OCI-LY1 (cell line): ENCODE measurements around the gene CDYL2.

Experiments used
- H2AFZ ChIP-seq: fragments of 200-600 bp; sonication (generic), shearing (Covaris generic); 2 replicates; pipeline ENCODE4 v1.6.0; 2014; ENCODE audit warnings: antibody characterized with exemption, mild to moderate bottlenecking, low read length
- H3F3A ChIP-seq: fragments of 200-600 bp; sonication (generic), shearing (Covaris generic); 2 replicates; pipeline ENCODE4 v1.6.0; 2014; ENCODE audit warnings: mild to moderate bottlenecking, antibody characterized with exemption, low read length, moderate library complexity; ENCODE audit not compliant: insufficient read depth
- H3K27ac ChIP-seq: fragments of 200-600 bp; sonication (generic); 2 replicates; pipeline ENCODE4 v1.5.1; 2014; ENCODE audit warnings: low read length, mixed run types, mild to moderate bottlenecking, low read depth; ENCODE audit not compliant: poor library complexity, severe bottlenecking
- H3K27me3 ChIP-seq: fragments of 200-600 bp; sonication (generic); 2 replicates; pipeline ENCODE4 v1.6.0; 2014; ENCODE audit warnings: antibody characterized with exemption, mild to moderate bottlenecking, low read length, moderate library complexity; ENCODE audit not compliant: insufficient read depth
- H3K36me3 ChIP-seq: fragments of 200-600 bp; sonication (generic); 2 replicates; pipeline ENCODE4 v1.6.1; 2014; ENCODE audit warnings: mild to moderate bottlenecking, antibody characterized with exemption, low read length, moderate library complexity, mixed read lengths; ENCODE audit not compliant: insufficient read depth
- H3K4me1 ChIP-seq: fragments of 200-600 bp; sonication (generic); 2 replicates; pipeline ENCODE4 v1.5.1; 2014; ENCODE audit warnings: mild to moderate bottlenecking, low read length, moderate library complexity; ENCODE audit not compliant: insufficient read depth, severe bottlenecking
- H3K4me2 ChIP-seq: fragments of 200-600 bp; sonication (generic), shearing (Covaris generic); 2 replicates; pipeline ENCODE4 v1.6.1; 2014; ENCODE audit warnings: low read length
- H3K4me3 ChIP-seq: fragments of 200-600 bp; sonication (generic); 2 replicates; pipeline ENCODE4 v1.5.1; 2014; ENCODE audit warnings: low read length, low read depth, mild to moderate bottlenecking, mixed read lengths; ENCODE audit not compliant: poor library complexity, severe bottlenecking
- H3K79me2 ChIP-seq: fragments of 200-600 bp; shearing (Covaris generic); 2 replicates; pipeline ENCODE4 v1.6.1; 2016; ENCODE audit warnings: mixed run types, low read length, mixed read lengths; ENCODE audit not compliant: insufficient read depth
- H3K9ac ChIP-seq: fragments of 200-600 bp; sonication (generic), shearing (Covaris generic); 2 replicates; pipeline ENCODE4 v1.6.1; 2014; ENCODE audit warnings: mild to moderate bottlenecking, low read length, mixed read lengths
- H3K9me2 ChIP-seq: fragments of 200-600 bp; sonication (generic), shearing (Covaris generic); 2 replicates; pipeline ENCODE4 v1.6.1; 2014; ENCODE audit warnings: low read depth, mild to moderate bottlenecking, low read length, mixed read lengths
- H3K9me3 ChIP-seq: fragments of 200-600 bp; shearing (Covaris generic); 2 replicates; pipeline ENCODE4 v1.6.1; 2014; ENCODE audit warnings: low read length, mixed read lengths
- H4K20me1 ChIP-seq: fragments of 200-600 bp; sonication (generic), shearing (Covaris generic); 2 replicates; pipeline ENCODE4 v1.6.0; 2016; ENCODE audit warnings: mild to moderate bottlenecking, low read length; ENCODE audit not compliant: insufficient read depth
- EZH2 ChIP-seq: fragments of 200-600 bp; sonication (generic), shearing (Covaris generic); IDR thresholded peaks from 2 replicates; pipeline ENCODE4 v1.8.0; 2017; ENCODE audit warnings: borderline replicate concordance, mixed run types, mild to moderate bottlenecking, antibody characterized with exemption, low read length, moderate library complexity, mixed read lengths
- TF ChIP-seq, protein P1 (sequence below): fragments of 200-600 bp; sonication (generic), shearing (Covaris generic); IDR thresholded peaks from 2 replicates; pipeline ENCODE4 v1.5.1; 2017; ENCODE audit warnings: mild to moderate bottlenecking, antibody characterized with exemption, low read length, moderate library complexity, mixed read lengths

Gene CDYL2

DNA sequence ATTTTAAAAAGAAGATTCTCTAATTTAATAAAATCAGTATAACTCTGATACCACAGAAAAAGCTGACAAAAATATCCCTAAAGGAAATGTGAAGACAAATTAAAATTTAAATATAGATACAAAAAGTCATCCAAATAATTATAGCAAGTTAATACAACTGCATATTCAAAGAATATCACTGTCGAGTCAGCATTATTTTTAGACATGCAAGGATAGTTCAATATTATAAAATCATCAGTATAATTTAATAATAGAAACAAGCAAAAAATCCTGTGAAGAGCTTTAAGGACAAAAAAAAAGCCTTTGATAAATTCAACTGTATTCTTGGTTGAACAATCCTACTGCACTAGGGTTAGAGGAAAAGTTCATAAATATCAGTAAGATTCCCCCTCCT is 21.0 kb upstream of the CDYL2 start:
- no peak overlapping the region for H3K4me3 ChIP-seq
- H4K20me1 ChIP-seq = no peaks in the 10 kb centered on the region
- H3K9ac ChIP-seq = no peak overlapping the region
- no peaks in the 10 kb centered on the region for H3K9me2 ChIP-seq
- H2AFZ ChIP-seq = no peak overlapping the region
- H3K4me1 ChIP-seq = no peaks in the 10 kb centered on the region
- H3K9me3 ChIP-seq = no peaks in the 10 kb centered on the region
- no peak overlapping the region for H3K4me2 ChIP-seq
- H3F3A ChIP-seq = no peaks in the 10 kb centered on the region
- no peaks in the 10 kb centered on the region for H3K36me3 ChIP-seq
- no peaks in the 10 kb centered on the region for H3K27me3 ChIP-seq
- no peak overlapping the region for H3K27ac ChIP-seq
- no peaks in the 10 kb centered on the region for H3K79me2 ChIP-seq
- TF ChIP-seq, protein P1, sequence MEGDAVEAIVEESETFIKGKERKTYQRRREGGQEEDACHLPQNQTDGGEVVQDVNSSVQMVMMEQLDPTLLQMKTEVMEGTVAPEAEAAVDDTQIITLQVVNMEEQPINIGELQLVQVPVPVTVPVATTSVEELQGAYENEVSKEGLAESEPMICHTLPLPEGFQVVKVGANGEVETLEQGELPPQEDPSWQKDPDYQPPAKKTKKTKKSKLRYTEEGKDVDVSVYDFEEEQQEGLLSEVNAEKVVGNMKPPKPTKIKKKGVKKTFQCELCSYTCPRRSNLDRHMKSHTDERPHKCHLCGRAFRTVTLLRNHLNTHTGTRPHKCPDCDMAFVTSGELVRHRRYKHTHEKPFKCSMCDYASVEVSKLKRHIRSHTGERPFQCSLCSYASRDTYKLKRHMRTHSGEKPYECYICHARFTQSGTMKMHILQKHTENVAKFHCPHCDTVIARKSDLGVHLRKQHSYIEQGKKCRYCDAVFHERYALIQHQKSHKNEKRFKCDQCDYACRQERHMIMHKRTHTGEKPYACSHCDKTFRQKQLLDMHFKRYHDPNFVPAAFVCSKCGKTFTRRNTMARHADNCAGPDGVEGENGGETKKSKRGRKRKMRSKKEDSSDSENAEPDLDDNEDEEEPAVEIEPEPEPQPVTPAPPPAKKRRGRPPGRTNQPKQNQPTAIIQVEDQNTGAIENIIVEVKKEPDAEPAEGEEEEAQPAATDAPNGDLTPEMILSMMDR = no peak
- TF ChIP-seq EZH2 = no peak

DNA sequence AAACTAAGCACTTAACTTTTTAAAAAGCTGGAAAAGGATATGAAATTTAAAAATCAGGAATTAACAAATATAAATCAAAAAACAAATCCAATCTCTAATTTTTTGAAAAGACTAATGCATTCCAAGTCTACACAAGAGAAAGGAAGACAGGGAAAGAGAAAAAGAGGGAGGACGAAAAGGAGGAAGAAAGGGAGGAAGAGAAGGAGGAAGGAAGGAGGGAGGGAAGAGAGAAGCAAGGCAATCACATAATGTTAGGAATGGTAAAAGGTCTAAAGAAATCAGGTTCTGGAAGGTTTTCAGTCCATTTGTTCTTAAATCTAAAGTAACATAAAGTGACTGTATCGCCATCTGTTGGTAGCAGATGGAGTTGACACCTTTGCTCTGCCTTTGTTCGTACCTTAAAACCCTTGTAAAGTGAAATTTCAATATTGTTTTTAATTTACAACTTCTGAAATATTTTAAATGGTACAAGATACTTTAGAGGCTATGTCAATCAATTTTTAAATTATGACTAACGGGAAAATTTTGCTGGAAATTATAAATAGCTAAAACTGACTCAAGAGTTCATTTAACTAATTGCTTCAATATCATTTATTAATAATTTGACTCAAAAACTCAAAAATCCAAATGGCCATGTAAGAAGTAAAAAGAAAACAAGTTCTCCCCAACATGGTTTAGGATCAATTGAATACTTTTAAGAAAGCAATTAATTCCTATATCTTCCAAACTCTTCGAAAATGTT is 20.4 kb upstream of the CDYL2 start:
- Histone ChIP-seq H3K4me3 (no peak overlapping the region), H3K4me1 (no peaks in the 10 kb centered on the region), H3K36me3 (no peaks in the 10 kb centered on the region), H3K27ac (no peak overlapping the region), H2AFZ (no peak overlapping the region), H3K9ac (no peak overlapping the region), H3K79me2 (no peaks in the 10 kb centered on the region), H3K4me2 (no peak overlapping the region), H3K27me3 (no peaks in the 10 kb centered on the region), H3F3A (no peaks in the 10 kb centered on the region), H3K9me3 (no peaks in the 10 kb centered on the region), H4K20me1 (no peaks in the 10 kb centered on the region), H3K9me2 (no peaks in the 10 kb centered on the region)
- TF ChIP-seq, protein P1 = peak; percentile 69
- no peak for TF ChIP-seq EZH2

DNA sequence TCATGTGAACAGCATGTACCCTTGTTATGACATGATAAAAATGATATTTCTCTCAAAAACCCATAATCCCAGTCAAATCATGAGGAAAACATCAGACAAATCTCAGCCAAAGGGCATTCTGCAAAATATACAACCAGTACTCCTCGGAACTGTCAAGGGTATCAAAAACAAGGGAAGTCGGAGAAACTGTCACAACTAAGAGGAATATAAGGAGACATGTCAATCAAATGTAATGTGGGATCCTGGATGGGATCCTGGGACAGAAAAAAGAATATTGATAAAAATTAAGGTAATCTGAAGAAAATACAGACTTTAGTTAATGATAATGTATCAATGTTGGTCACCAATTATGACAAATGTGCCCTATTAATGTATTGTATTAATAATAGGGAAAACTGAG is 15.6 kb upstream of the CDYL2 start:
- H3K9me3 ChIP-seq = 0 out of 2 replicates have a peak, but pooled peaks cover 2% of the 10 kb centered on the region

More for the DNA sequence above, 15.6 kb upstream of the CDYL2 start:
- Histone ChIP-seq H3K4me2 (no peak overlapping the region), H3K27me3 (0 out of 2 replicates have a peak, but pooled peaks cover 2% of the 10 kb centered on the region), H2AFZ (no peak overlapping the region), H3K79me2 (no peaks in the 10 kb centered on the region), H3K27ac (no peak overlapping the region), H3K9me2 (no peaks in the 10 kb centered on the region), H3K36me3 (no peaks in the 10 kb centered on the region), H4K20me1 (no peaks in the 10 kb centered on the region), H3K4me1 (no peaks in the 10 kb centered on the region), H3K4me3 (no peak overlapping the region), H3K9ac (no peak overlapping the region), H3F3A (no peaks in the 10 kb centered on the region)
- no peak for TF ChIP-seq EZH2
- TF ChIP-seq, protein P1 = no peak
